CD4-positive, alpha-beta T cell (primary cell): ENCODE results near the gene CEP250. TPM values are rescaled to one million over a fixed set of nuclear protein-coding genes. Genes with fewer than 3 reads are reported as not detected.
A peak's percentile ranks its signal among the peaks of the same experiment; 100 is the strongest.

Experiments
- ATAC-seq: fragments of 200-7000 bp; cut with Tn5 transposase; one replicate; pipeline ENCODE4 v1.10.0; 2022; ENCODE audit warnings: mild to moderate bottlenecking; ENCODE audit not compliant: poor library complexity
- CTCF ChIA-PET: fragments of 350-600 bp; sonication (Branson Sonifier 250); formaldehyde crosslinking; loops from one replicate; lab custom pipeline; 2021; ENCODE audit warnings: antibody characterized with exemption, inconsistent platforms; lab: Charles Lee
- POLR2A ChIA-PET: fragments of 350-600 bp; sonication (Branson Sonifier 250); formaldehyde crosslinking; loops from one replicate; lab custom pipeline; 2021; ENCODE audit warnings: antibody characterized with exemption, inconsistent platforms; lab: Charles Lee
- DNase-seq, 14 experiments: peaks; one replicate each; pipeline ENCODE4 v3.0.0-alpha.2; 2013 to 2020; ENCODE audit warnings: mixed read lengths in 2 of 14
- H3K27ac ChIP-seq, 2 donors: one replicate each; pipeline versions ENCODE4 v1.5.1 to v1.7.0; 2013; ENCODE audit warnings: low read length in 2 of 2, low read depth in 1 of 2, mild to moderate bottlenecking in 1 of 2
- H3K27me3 ChIP-seq, 2 experiments: 1 replicate in 1 of 2; 2 replicates in 1 of 2; pipeline versions ENCODE4 v1.6.1 to v1.7.0; 2013; ENCODE audit warnings: low read length in 2 of 2, control low read depth in 1 of 2, mild to moderate bottlenecking in 1 of 2, moderate library complexity in 1 of 2; ENCODE audit not compliant: insufficient read depth in 2 of 2, control insufficient read depth in 1 of 2
- H3K36me3 ChIP-seq: one replicate; pipeline ENCODE4 v1.6.1; 2013; ENCODE audit warnings: low read length, control low read depth; ENCODE audit not compliant: insufficient read depth
- H3K4me1 ChIP-seq: one replicate; pipeline ENCODE4 v1.6.1; 2013; ENCODE audit warnings: low read length, control low read depth; ENCODE audit not compliant: insufficient read depth
- H3K4me3 ChIP-seq: one replicate; pipeline ENCODE4 v1.5.1; 2013; ENCODE audit warnings: mild to moderate bottlenecking, low read length, moderate library complexity
- H3K9me3 ChIP-seq, 2 experiments: 1 replicate in 1 of 2; 2 replicates in 1 of 2; pipeline versions ENCODE4 v1.6.1 to v1.7.0; 2013; ENCODE audit warnings: low read length in 2 of 2, mild to moderate bottlenecking in 2 of 2, control low read depth in 1 of 2, moderate library complexity in 1 of 2; ENCODE audit not compliant: control insufficient read depth in 1 of 2, insufficient read depth in 1 of 2
- H3K27ac Mint-ChIP-seq: one replicate; pipeline ENCODE4 v1.8.0; 2020; ENCODE audit warnings: mixed read lengths
- H3K27me3 Mint-ChIP-seq: one replicate; pipeline ENCODE4 v1.8.0; 2021; ENCODE audit warnings: mixed read lengths
- H3K36me3 Mint-ChIP-seq: one replicate; pipeline ENCODE4 v1.8.0; 2021; ENCODE audit warnings: low read depth, mixed read lengths
- H3K4me1 Mint-ChIP-seq: one replicate; pipeline ENCODE4 v1.8.0; 2021; ENCODE audit warnings: low read depth, mixed read lengths
- H3K4me3 Mint-ChIP-seq: one replicate; pipeline ENCODE4 v1.8.0; 2020; ENCODE audit warnings: mild to moderate bottlenecking, mixed read lengths
- H3K9me3 Mint-ChIP-seq: one replicate; pipeline ENCODE4 v1.8.0; 2020; ENCODE audit warnings: mixed read lengths
- intact Hi-C, 2 experiments: fragments of 100-400 bp; cut with DNase I in 1 of 2; cut with micrococcal nuclease in 1 of 2; formaldehyde crosslinking; loops; one replicate each; pipeline versions ENCODE4 v1.15.1 to v1.9.0; 2023 to 2025; cut with DNase I, micrococcal nuclease
- total RNA-seq, 174 experiments: library from RNA in 2 of 174; stranded (reverse) in 2 of 174; gene quantifications; one replicate each; pipeline ENCODE4 v1.2.3 and lab custom pipeline; 2021 to 2026
- TF ChIP-seq, protein P1 (sequence below): fragments of 200-600 bp; IDR thresholded peaks from one replicate; pipeline ENCODE4 v1.8.0; 2022; ENCODE audit warnings: antibody characterized with exemption, mild to moderate bottlenecking

The CEP250 gene
- total RNA-seq, 2 experiments from 2014 or later: 27.6 to 33.1 TPM

DNA sequence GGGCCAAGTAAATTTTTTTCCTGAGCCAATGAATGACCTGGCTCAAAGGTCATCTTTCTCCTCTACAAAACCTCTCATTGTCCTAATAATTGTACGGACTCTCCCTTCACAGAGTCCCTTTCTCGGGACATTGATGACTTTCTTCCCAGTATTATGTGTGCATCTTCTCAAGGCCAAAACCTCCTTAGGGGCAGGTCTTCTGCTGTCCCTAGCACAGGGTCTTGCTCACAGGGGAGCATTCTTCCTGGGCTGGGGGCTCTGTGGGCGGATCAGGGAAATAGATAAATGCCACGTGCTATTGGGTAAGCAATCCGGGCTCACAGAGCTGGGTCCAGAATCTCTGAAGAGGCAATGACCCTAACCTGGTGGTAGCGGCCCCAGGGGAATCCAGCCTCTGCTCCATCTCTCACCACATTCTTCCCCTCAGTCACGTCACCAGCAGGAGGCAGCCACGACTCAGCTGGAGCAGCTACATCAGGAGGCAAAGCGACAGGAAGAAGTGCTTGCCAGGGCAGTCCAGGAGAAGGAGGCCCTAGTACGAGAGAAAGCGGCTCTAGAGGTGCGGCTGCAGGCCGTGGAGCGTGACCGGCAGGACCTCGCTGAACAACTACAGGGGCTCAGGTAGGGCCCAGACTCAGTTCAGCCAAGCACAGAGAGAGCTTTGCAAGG, 23.5 kb downstream of the CEP250 start:
- H3K27me3 Mint-ChIP-seq: no peaks in the 10 kb centered on the region
- no peaks in the 10 kb centered on the region for H3K9me3 Mint-ChIP-seq
- intact Hi-C loops: loop anchor here in 1 of 2 experiments (5.0 kb wide), 1 partner anchor 413 kb away; no protein-coding TSS in a partner anchor
- TF ChIP-seq, protein P1, sequence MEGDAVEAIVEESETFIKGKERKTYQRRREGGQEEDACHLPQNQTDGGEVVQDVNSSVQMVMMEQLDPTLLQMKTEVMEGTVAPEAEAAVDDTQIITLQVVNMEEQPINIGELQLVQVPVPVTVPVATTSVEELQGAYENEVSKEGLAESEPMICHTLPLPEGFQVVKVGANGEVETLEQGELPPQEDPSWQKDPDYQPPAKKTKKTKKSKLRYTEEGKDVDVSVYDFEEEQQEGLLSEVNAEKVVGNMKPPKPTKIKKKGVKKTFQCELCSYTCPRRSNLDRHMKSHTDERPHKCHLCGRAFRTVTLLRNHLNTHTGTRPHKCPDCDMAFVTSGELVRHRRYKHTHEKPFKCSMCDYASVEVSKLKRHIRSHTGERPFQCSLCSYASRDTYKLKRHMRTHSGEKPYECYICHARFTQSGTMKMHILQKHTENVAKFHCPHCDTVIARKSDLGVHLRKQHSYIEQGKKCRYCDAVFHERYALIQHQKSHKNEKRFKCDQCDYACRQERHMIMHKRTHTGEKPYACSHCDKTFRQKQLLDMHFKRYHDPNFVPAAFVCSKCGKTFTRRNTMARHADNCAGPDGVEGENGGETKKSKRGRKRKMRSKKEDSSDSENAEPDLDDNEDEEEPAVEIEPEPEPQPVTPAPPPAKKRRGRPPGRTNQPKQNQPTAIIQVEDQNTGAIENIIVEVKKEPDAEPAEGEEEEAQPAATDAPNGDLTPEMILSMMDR: no peak
- H3K4me1 ChIP-seq: no peaks in the 10 kb centered on the region
- peaks cover 66% of the 10 kb centered on the region for H3K36me3 ChIP-seq
- H3K4me3 Mint-ChIP-seq: no peak overlapping the region
- DNase-seq: peak in 7 of 14 experiments; percentile 4 to 38 (median 20)
- no peak for ATAC-seq
- H3K27me3 ChIP-seq: no peaks in the 10 kb centered on the region
- H3K27ac ChIP-seq: no peak overlapping the region
- H3K4me1 Mint-ChIP-seq: no peaks in the 10 kb centered on the region
- H3K4me3 ChIP-seq: no peak overlapping the region
- no peaks in the 10 kb centered on the region for H3K9me3 ChIP-seq
- POLR2A ChIA-PET: interaction anchor here (0.6 to 2.5 kb wide), 3 partner anchors 12 to 442 kb away, joined by 3 to 8 read pairs (median 3); no protein-coding TSS in a partner anchor
- peak overlapping the region; percentile 43 for H3K27ac Mint-ChIP-seq
- H3K36me3 Mint-ChIP-seq: peaks cover 40% of the 10 kb centered on the region
- CTCF ChIA-PET: interaction anchor here (0.5 kb wide), 1 partner anchor 625 kb away, joined by 3 read pairs; no protein-coding TSS in a partner anchor

DNA sequence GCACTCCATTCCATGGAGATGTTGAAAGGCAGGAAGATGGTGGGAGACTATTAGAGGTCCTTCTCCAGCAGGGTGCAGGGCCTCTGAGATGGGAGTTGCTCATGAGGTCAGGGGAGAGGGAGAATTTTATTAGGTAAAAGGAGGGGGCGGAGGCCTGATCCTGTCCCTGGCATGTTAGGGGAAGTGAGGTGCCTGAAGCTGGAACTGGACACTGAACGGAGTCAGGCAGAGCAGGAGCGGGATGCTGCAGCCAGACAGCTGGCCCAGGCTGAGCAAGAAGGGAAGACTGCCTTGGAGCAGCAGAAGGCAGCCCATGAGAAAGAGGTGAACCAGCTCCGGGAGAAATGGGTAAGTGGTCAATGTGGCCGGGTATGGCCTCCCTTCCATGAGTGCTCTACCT, 24.4 kb downstream of the CEP250 start:
- H3K4me3 Mint-ChIP-seq: no peak overlapping the region
- DNase-seq (no peak), ATAC-seq (no peak)
- no peaks in the 10 kb centered on the region for H3K4me1 ChIP-seq
- POLR2A ChIA-PET: interaction anchor here (2.5 kb wide), 1 partner anchor 11 kb away, joined by 8 read pairs; no protein-coding TSS in a partner anchor
- intact Hi-C loops: loop anchor here in 1 of 2 experiments (5.0 kb wide), 1 partner anchor 413 kb away; no protein-coding TSS in a partner anchor
- CTCF ChIA-PET: interaction anchor here (0.5 kb wide), 1 partner anchor 624 kb away, joined by 3 read pairs; no protein-coding TSS in a partner anchor
- H3K27ac ChIP-seq: no peak overlapping the region
- H3K36me3 Mint-ChIP-seq: peaks cover 47% of the 10 kb centered on the region
- H3K36me3 ChIP-seq: peaks cover 63% of the 10 kb centered on the region
- no peaks in the 10 kb centered on the region for H3K9me3 ChIP-seq
- peak overlapping the region; percentile 43 for H3K27ac Mint-ChIP-seq
- H3K27me3 ChIP-seq: no peaks in the 10 kb centered on the region
- peaks cover 6% of the 10 kb centered on the region for H3K4me1 Mint-ChIP-seq
- TF ChIP-seq, protein P1: no peak
- H3K4me3 ChIP-seq: no peak overlapping the region
- no peaks in the 10 kb centered on the region for H3K9me3 Mint-ChIP-seq
- no peaks in the 10 kb centered on the region for H3K27me3 Mint-ChIP-seq

DNA sequence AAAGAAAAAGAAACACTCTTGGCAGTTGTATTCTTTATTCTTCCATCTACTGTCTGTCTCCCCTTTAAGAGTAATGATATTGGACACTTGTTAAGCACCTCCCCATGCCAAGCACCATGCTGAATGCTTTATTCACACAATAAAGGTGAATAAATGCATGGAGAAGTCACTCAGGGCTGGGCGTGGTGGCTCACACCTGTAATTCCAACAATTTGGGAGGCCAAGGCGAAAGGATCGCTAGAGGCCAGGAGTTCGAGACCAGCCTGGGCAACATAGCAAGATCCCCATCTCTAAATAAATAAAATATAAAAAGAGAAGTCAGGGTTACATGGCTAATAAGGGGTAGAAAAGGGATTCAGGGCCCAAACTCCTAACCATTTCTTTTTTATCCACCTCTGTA, 32.1 kb downstream of the CEP250 start:
- H3K4me1 ChIP-seq: peaks cover 46% of the 10 kb centered on the region
- peak overlapping the region; percentile 20 for H3K27ac Mint-ChIP-seq
- CTCF ChIA-PET: no interaction called here
- H3K9me3 ChIP-seq: no peaks in the 10 kb centered on the region
- TF ChIP-seq, protein P1: no peak
- H3K4me1 Mint-ChIP-seq: peaks cover 62% of the 10 kb centered on the region
- H3K9me3 Mint-ChIP-seq: no peaks in the 10 kb centered on the region
- intact Hi-C loops: no loop called here
- no peak overlapping the region for H3K4me3 ChIP-seq
- no peak overlapping the region for H3K27ac ChIP-seq
- no peak for DNase-seq
- H3K27me3 ChIP-seq: no peaks in the 10 kb centered on the region
- H3K27me3 Mint-ChIP-seq: no peaks in the 10 kb centered on the region
- no peak for ATAC-seq
- H3K4me3 Mint-ChIP-seq: no peak overlapping the region
- peaks cover 17% of the 10 kb centered on the region for H3K36me3 ChIP-seq
- H3K36me3 Mint-ChIP-seq: peaks cover 73% of the 10 kb centered on the region
- POLR2A ChIA-PET: no interaction called here
